C4-2B (cell line): Measurements from ENCODE around the gene UNC45A.

Experiments used
- ZFX ChIP-seq: fragments of 450-650 bp; IDR thresholded peaks from 2 replicates; pipeline ENCODE4 v1.6.1; 2017
- TF ChIP-seq, protein P1 (sequence below): fragments of 450-650 bp; conservative IDR thresholded peaks from 2 replicates; pipeline ENCODE4 v1.5.1; 2017; ENCODE audit warnings: mild to moderate bottlenecking

DNA sequence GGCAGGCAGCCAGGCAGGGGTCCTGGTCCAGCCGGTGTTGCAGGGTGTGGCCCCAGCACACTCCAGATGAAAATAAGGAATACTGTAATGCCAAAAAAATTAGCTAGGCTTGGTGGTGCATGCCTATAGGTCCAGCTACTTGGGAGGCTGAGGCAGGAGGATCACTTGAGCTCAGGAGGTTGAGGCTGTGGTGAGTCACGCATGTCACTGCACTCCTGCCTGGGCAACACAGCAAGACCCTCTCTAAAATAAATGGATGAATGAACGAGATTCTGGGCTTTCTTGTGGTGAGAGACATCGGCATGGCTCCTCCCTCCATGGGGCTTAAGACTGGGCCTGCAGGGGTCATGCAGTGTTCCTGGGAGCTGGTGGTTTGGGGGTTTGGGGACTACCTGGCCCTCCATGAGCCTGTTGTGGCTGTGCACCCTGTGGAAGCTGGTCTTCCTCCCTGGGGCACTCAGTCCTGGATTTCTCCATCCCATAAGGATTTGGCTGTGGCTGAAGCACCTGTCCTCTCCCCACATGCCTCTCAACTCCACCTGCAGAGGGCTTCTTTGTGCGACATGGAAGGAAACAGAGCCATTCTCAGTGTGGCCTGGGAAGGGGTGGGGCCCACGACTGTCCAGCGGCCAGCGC, 12.0 kb downstream of the UNC45A start:
- TF ChIP-seq, protein P1, sequence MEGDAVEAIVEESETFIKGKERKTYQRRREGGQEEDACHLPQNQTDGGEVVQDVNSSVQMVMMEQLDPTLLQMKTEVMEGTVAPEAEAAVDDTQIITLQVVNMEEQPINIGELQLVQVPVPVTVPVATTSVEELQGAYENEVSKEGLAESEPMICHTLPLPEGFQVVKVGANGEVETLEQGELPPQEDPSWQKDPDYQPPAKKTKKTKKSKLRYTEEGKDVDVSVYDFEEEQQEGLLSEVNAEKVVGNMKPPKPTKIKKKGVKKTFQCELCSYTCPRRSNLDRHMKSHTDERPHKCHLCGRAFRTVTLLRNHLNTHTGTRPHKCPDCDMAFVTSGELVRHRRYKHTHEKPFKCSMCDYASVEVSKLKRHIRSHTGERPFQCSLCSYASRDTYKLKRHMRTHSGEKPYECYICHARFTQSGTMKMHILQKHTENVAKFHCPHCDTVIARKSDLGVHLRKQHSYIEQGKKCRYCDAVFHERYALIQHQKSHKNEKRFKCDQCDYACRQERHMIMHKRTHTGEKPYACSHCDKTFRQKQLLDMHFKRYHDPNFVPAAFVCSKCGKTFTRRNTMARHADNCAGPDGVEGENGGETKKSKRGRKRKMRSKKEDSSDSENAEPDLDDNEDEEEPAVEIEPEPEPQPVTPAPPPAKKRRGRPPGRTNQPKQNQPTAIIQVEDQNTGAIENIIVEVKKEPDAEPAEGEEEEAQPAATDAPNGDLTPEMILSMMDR, result no peak
- no peak for TF ChIP-seq ZFX
